K562 (cell line): ENCODE data around the gene WTIP. TPM values are rescaled to one million over a fixed set of nuclear protein-coding genes. Genes with fewer than 3 reads are reported as not detected.
A peak's percentile ranks its signal among the peaks of the same experiment; 100 is the strongest.

Source experiments
- ATAC-seq: fragments of 200-7000 bp; cut with Tn5 transposase; 3 replicates; pipeline ENCODE4 v1.9.1; 2020; ENCODE audit warnings: moderate library complexity
- BruUV-seq: library from RNA; stranded (reverse); fragments of 400-500 nt; replicated peaks from 2 replicates; lab custom pipeline; 2021; lab: Mats Ljungman, UMichigan
- CTCF ChIA-PET: fragments of 300-600 bp; formaldehyde crosslinking; extraction: SDS; loops from one replicate; lab custom pipeline; 2021; ENCODE audit warnings: low intra/inter-chr PET ratio; lab: Yijun Ruan, JAX
- POLR2A ChIA-PET: fragments of 300-600, 350-650 bp; sonication (Branson Sonifier 250); formaldehyde crosslinking; extraction: SDS; loops from one replicate; lab custom pipeline; 2021; ENCODE audit warnings: antibody characterized with exemption, inconsistent platforms; lab: Yijun Ruan, JAX
- DNase-seq, 4 experiments: peaks; one replicate each; pipeline versions ENCODE4 v3.0.0 to v3.0.0-alpha.2; 2011 to 2018; ENCODE audit warnings: low spot score in 3 of 4, mixed read lengths in 3 of 4; ENCODE audit errors: extremely low read depth in 1 of 4
- FAIRE-seq: peaks from 2 replicates; lab custom pipeline; 2011; peaks lifted over from hg19 to GRCh38; lab: Jason Lieb, UNC
- H2AFZ ChIP-seq: 2 replicates; pipeline ENCODE4 v1.6.0; 2011; ENCODE audit warnings: low read depth, low read length, control low read depth, inconsistent platforms
- H3K27ac ChIP-seq: fragments of 200-600 bp; 3 replicates; pipeline ENCODE4 v1.8.0; 2011; ENCODE audit warnings: low read depth, mild to moderate bottlenecking, control low read depth, inconsistent platforms, low read length, moderate library complexity, mixed read lengths; ENCODE audit errors: extremely low read depth
- H3K27me3 ChIP-seq, 2 experiments: fragments of 300-600 bp in 1 of 2; 2 replicates in 1 of 2; 3 replicates in 1 of 2; pipeline versions ENCODE4 v1.6.0 to v1.8.0; 2011; ENCODE audit warnings: inconsistent platforms in 2 of 2, low read length in 2 of 2, mild to moderate bottlenecking in 1 of 2, mixed read lengths in 1 of 2, moderate library complexity in 1 of 2; ENCODE audit not compliant: control insufficient read depth in 2 of 2, insufficient read depth in 2 of 2
- H3K36me3 ChIP-seq: fragments of 300-600 bp; 3 replicates; pipeline ENCODE4 v1.8.0; 2011; ENCODE audit warnings: mild to moderate bottlenecking, low read length, inconsistent platforms; ENCODE audit not compliant: control insufficient read depth, insufficient read depth
- H3K4me1 ChIP-seq, 2 experiments: fragments of 200-600 bp in 1 of 2; replicated peaks in 1 of 2; 2 replicates in 1 of 2; 3 replicates in 1 of 2; pipeline versions ENCODE4 v1.5.1 to v1.8.0; 2011; ENCODE audit warnings: inconsistent platforms in 2 of 2, low read length in 2 of 2, mild to moderate bottlenecking in 1 of 2, mixed read lengths in 1 of 2, moderate library complexity in 1 of 2; ENCODE audit not compliant: control insufficient read depth in 2 of 2, insufficient read depth in 2 of 2
- H3K4me2 ChIP-seq: 2 replicates; pipeline ENCODE4 v1.6.1; 2011; ENCODE audit warnings: low read length, control low read depth, inconsistent platforms, mixed read lengths; ENCODE audit not compliant: insufficient read depth
- H3K4me3 ChIP-seq: fragments of 200-600 bp; sonication (generic), shearing (Covaris generic); 2 replicates; pipeline ENCODE4 v1.5.1; 2016; ENCODE audit warnings: control low read depth, inconsistent platforms
- H3K79me2 ChIP-seq: fragments of 200-600 bp; 3 replicates; pipeline ENCODE4 v1.8.0; 2011; ENCODE audit warnings: low read length, inconsistent platforms; ENCODE audit not compliant: control insufficient read depth, insufficient read depth
- H3K9ac ChIP-seq, 2 experiments: 2 replicates each; pipeline versions ENCODE4 v1.6.0 to v1.6.1; 2011; ENCODE audit warnings: low read depth in 2 of 2, low read length in 2 of 2, control low read depth in 1 of 2, inconsistent platforms in 1 of 2, mild to moderate bottlenecking in 1 of 2, mixed read lengths in 1 of 2; ENCODE audit not compliant: insufficient read depth in 1 of 2
- H3K9me1 ChIP-seq: one replicate; pipeline ENCODE4 v1.6.0; 2011; ENCODE audit warnings: inconsistent platforms, mild to moderate bottlenecking, low read length, moderate library complexity; ENCODE audit not compliant: control insufficient read depth, insufficient read depth
- H3K9me3 ChIP-seq: replicated peaks from 2 replicates; pipeline ENCODE4 v1.5.1; 2011; ENCODE audit warnings: low read depth, low read length, inconsistent platforms; ENCODE audit not compliant: control insufficient read depth, insufficient read depth
- H4K20me1 ChIP-seq: replicated peaks from 2 replicates; pipeline ENCODE4 v1.6.1; 2011; ENCODE audit warnings: low read length, inconsistent platforms, mixed read lengths; ENCODE audit not compliant: control insufficient read depth, insufficient read depth
- CBX3 ChIP-seq, 2 experiments: IDR thresholded peaks; 1 replicate in 1 of 2; 2 replicates in 1 of 2; pipeline ENCODE4 v1.6.1; 2012; ENCODE audit warnings: inconsistent platforms in 2 of 2, low read length in 2 of 2, borderline replicate concordance in 1 of 2, control low read depth in 1 of 2
- CBX5 ChIP-seq: IDR thresholded peaks from 2 replicates; pipeline ENCODE4 v1.6.1; 2014; ENCODE audit warnings: low read depth, borderline replicate concordance
- FOXK1 ChIP-seq: sonication (generic); formaldehyde crosslinking; IDR thresholded peaks from 2 replicates; pipeline ENCODE4 v1.8.0; 2022; ENCODE audit warnings: missing genetic modification reagents, mild to moderate bottlenecking, borderline replicate concordance
- HDGF ChIP-seq: fragments of 450-650 bp; IDR thresholded peaks from 2 replicates; pipeline ENCODE4 v1.6.1; 2016
- HLTF ChIP-seq: fragments of 450-650 bp; IDR thresholded peaks from 2 replicates; pipeline ENCODE4 v1.6.1; 2016
- TRIM24 ChIP-seq, 2 experiments: fragments of 450-650 bp; IDR thresholded peaks; 2 replicates each; pipeline ENCODE4 v1.6.1; 2016
- TRIM28 ChIP-seq: fragments of 450-650 bp; IDR thresholded peaks from 2 replicates; pipeline ENCODE4 v1.6.1; 2017
- ZEB2 ChIP-seq: fragments of 450-650 bp; IDR thresholded peaks from 2 replicates; pipeline ENCODE4 v1.6.1; 2016
- ZNF280A ChIP-seq: fragments of 450-650 bp; IDR thresholded peaks from 2 replicates; pipeline ENCODE4 v1.6.1; 2018; ENCODE audit warnings: mild to moderate bottlenecking, low read depth; ENCODE audit not compliant: partially characterized antibody
- WGBS: fragments of 100-300 bp; shearing (Covaris generic); methylation state at CpG from one replicate; pipeline ENCODE4 v1.1.6; 2016; ENCODE audit warnings: low coverage, mixed read lengths; ENCODE audit not compliant: insufficient coverage; ENCODE audit errors: missing lambda C conversion rate; 5-methylcytosine and 5-hydroxymethylcytosine counted together
- in situ Hi-C: fragments of 300-500 bp; cut with MboI; formaldehyde crosslinking; loops from 4 replicates; pipeline ENCODE4 v1.15.0; 2018; ENCODE audit warnings: inconsistent platforms, mixed read lengths
- intact Hi-C: fragments of 100-400 bp; cut with micrococcal nuclease; formaldehyde crosslinking; loops from 2 replicates; pipeline ENCODE4 v1.14.2; 2022
- polyA plus RNA-seq, 8 experiments: library from polyadenylated mRNA; depleted of rRNA in 4 of 8; stranded (reverse) in 5 of 8; unstranded in 3 of 8; fragments of >200 nt; fragmentation: Nextera tagmentation in 2 of 8; fragmentation: Illumina TruSeq in 1 of 8; extraction: Ambion mirVana in 2 of 8; extraction: Trizol in 1 of 8; gene quantifications; 2 replicates each; pipeline versions ENCODE4 v1.2.1 to v1.2.3, GENCODE V29; 2011 to 2014; ENCODE audit warnings: inconsistent platforms in 1 of 8, missing spikeins in 1 of 8
- total RNA-seq, 7 experiments: library from RNA; depleted of rRNA in 6 of 7; stranded (reverse); fragments of >200 nt in 6 of 7; fragmentation: Illumina TruSeq in 2 of 7; extraction: Trizol in 2 of 7; gene quantifications; 2 replicates each; pipeline versions ENCODE4 v1.2.1 to v1.2.3, GENCODE V29; 2011 to 2021; ENCODE audit warnings: low replicate concordance in 1 of 7

Gene WTIP
- total and polyA plus RNA-seq, 9 of the 15 experiments (the other 6 are each of a cell fraction or from before 2014, with no cell fraction given): under 0.01 to 0.54 (median 0.27) TPM; not detected in 1

GRCh38 chr19:34549833-34550232 lies 68.3 kb downstream of the WTIP start:
- POLR2A ChIA-PET: no interaction called here
- no peaks in the 10 kb centered on the region for H3K36me3 ChIP-seq
- in situ Hi-C loops (no loop called here), intact Hi-C loops (no loop called here)
- H3K9ac ChIP-seq: no peak overlapping the region
- FAIRE-seq (no peak), ATAC-seq (no peak), DNase-seq (no peak)
- no peak overlapping the region for H2AFZ ChIP-seq
- CTCF ChIA-PET: interaction anchor here (0.7 kb wide), 1 partner anchor 20 kb away, joined by 3 read pairs; no protein-coding TSS in a partner anchor
- no TSS peak for BruUV-seq
- no peaks in the 10 kb centered on the region for H3K4me1 ChIP-seq
- 0% methylated on average over 2 of the region's 2 CpGs for WGBS
- H3K9me3 ChIP-seq: no peaks in the 10 kb centered on the region; the same call in 1 of the 2 replicates
- no peaks in the 10 kb centered on the region for H3K79me2 ChIP-seq
- no peaks in the 10 kb centered on the region for H3K27me3 ChIP-seq
- H3K4me2 ChIP-seq: no peak overlapping the region
- H4K20me1 ChIP-seq: no peaks in the 10 kb centered on the region
- H3K9me1 ChIP-seq: no peaks in the 10 kb centered on the region
- TF ChIP-seq HDGF: no peak
- peak; percentile 63; the same call in 1 of the 2 replicates for TF ChIP-seq ZEB2
- 0 out of 3 replicates have a peak, but pooled peaks of 1 of the 2 experiments have one; percentile 51 for TF ChIP-seq CBX3 (IDR thresholded peaks at IDR 0.05; ENCODE audit: borderline replicate concordance in 1 of 2, low read length in 2 of 2)
- peak; percentile 82; the same call in 1 of the 2 replicates for TF ChIP-seq TRIM28
- no peak for TF ChIP-seq FOXK1 (CRISPR knock-in tag)
- 0 out of 4 replicates have a peak, but pooled peaks of 1 of the 2 experiments have one; percentile 12 for TF ChIP-seq TRIM24 (IDR thresholded peaks at IDR 0.05)
- TF ChIP-seq CBX5: 0 out of 2 replicates have a peak, but pooled peaks have one; percentile 39
- peak; percentile 58; the same call in 1 of the 2 replicates for TF ChIP-seq HLTF
- peak; percentile 88 for TF ChIP-seq ZNF280A
- H3K4me3 ChIP-seq: no peak overlapping the region
- H3K27ac ChIP-seq: no peak overlapping the region
